Activated CD8-positive, alpha-beta memory T cell treated with anti-CD3 and anti-CD28 coated beads, Interleukin-2, amount 50 U/mL, for 4 hours (primary cell): ENCODE results near the gene ZNF384.

ENCODE experiments used
- DNase-seq: peaks from one replicate; pipeline ENCODE4 v3.0.0-alpha.2; 2020

ZNF384 gene

DNA sequence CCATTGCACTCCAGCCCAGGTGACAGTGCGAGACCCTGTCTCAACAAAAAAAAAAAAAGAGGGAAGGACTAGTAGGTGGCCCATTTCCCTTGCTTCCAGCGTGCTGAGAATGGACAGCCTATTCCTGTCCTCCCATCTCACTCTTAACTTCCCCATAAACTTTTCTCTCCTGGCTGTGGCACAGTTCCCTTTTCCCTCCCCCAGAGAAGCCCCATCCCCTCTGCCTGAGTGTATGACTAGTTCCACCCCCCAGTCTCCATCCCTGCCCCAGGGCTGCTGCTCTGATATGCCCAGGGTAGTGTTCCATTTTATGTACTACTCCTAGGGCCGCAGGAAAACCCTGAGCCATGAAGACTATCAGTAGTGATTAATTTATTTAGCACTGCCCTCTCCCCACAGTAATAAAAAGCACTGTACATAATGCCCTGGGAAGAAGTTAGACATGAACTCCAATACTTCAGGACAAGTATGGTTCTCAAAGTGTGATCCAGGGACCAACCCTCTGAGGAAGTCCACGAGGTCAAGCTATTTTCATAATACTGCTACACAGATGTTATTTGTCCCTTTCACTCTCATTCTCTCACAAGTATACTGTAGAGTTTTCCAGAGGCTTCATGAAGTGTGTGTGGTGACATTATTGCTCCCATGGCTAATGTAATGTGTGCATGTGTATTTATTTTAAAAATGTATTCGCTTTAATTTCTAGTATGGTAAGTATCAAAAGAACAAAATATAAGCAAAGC, 70.5 kb downstream of the ZNF384 start:
- no peak for DNase-seq
